OCI-LY3 (cell line): ENCODE measurements around the gene CDK12.

Source experiments
- H2AFZ ChIP-seq: fragments of 200-600, 300-600 bp; shearing (Covaris generic); 2 replicates; pipeline ENCODE4 v1.6.0; 2014; ENCODE audit warnings: antibody characterized with exemption, low read depth, low read length
- H3K27ac ChIP-seq: fragments of 200-600, 300-600 bp; sonication (generic); 2 replicates; pipeline ENCODE4 v1.5.1; 2014; ENCODE audit warnings: mild to moderate bottlenecking, low read length, moderate library complexity, mixed read lengths
- H3K27me3 ChIP-seq: fragments of 200-600, 300-600 bp; sonication (generic); 2 replicates; pipeline ENCODE4 v1.6.1; 2014; ENCODE audit warnings: low read depth, low read length, mixed read lengths
- H3K36me3 ChIP-seq: fragments of 200-600, 300-600 bp; sonication (generic); replicated peaks from 2 replicates; pipeline ENCODE3; 2014; ENCODE audit warnings: low read depth, low read length, mixed read lengths
- H3K4me1 ChIP-seq: fragments of 300-600, 200-600 bp; sonication (generic); 2 replicates; pipeline ENCODE4 v1.6.1; 2014; ENCODE audit warnings: low read length, mixed read lengths
- H3K4me2 ChIP-seq: fragments of 200-600, 300-600 bp; sonication (generic); 2 replicates; pipeline ENCODE4 v1.6.1; 2014; ENCODE audit warnings: low read length, mixed read lengths
- H3K4me3 ChIP-seq: fragments of 300-600, 200-600 bp; sonication (generic); 2 replicates; pipeline ENCODE4 v1.5.1; 2014; ENCODE audit warnings: antibody characterized with exemption, mild to moderate bottlenecking, low read length, moderate library complexity
- H3K79me2 ChIP-seq: fragments of 300-600, 200-600 bp; shearing (Covaris generic); 2 replicates; pipeline ENCODE4 v1.6.1; 2014; ENCODE audit warnings: mild to moderate bottlenecking, low read length, mixed read lengths
- H3K9ac ChIP-seq: fragments of 300-600, 200-600 bp; shearing (Covaris generic); 2 replicates; pipeline ENCODE4 v1.6.0; 2014; ENCODE audit warnings: mild to moderate bottlenecking, low read length, moderate library complexity
- H3K9me3 ChIP-seq: fragments of 200-600, 300-600 bp; shearing (Covaris generic); 2 replicates; pipeline ENCODE4 v1.6.1; 2014; ENCODE audit warnings: low read length, mixed read lengths; ENCODE audit not compliant: insufficient read depth
- H4K20me1 ChIP-seq: fragments of 200-600, 300-600 bp; sonication (generic); 2 replicates; pipeline ENCODE4 v1.6.1; 2016; ENCODE audit warnings: low read length, mixed read lengths; ENCODE audit not compliant: insufficient read depth
- CTCF ChIP-seq: fragments of 200-600, 300-600 bp; sonication (generic); IDR thresholded peaks from 2 replicates; pipeline ENCODE4 v1.5.1; 2014; ENCODE audit warnings: antibody characterized with exemption, low read length, low read depth
- EZH2phosphoT487 ChIP-seq: fragments of 200-600 bp; shearing (Covaris generic); IDR thresholded peaks from 2 replicates; pipeline ENCODE4 v1.6.1; 2018; ENCODE audit warnings: antibody characterized with exemption, mixed run types, low read depth

The CDK12 gene

GRCh38 chr17:39525801-39526506 is 64.7 kb downstream of the CDK12 start:
- Histone ChIP-seq H3K4me1 (peaks cover 4% of the 10 kb centered on the region), H3K9me3 (no peaks in the 10 kb centered on the region), H3K36me3 (peaks cover 47% of the 10 kb centered on the region)

GRCh38 chr17:39527220-39527813 is 66.0 kb downstream of the CDK12 start:
- Histone ChIP-seq H3K36me3 (peaks cover 54% of the 10 kb centered on the region), H3K4me1 (peaks cover 18% of the 10 kb centered on the region), H3K79me2 (peaks cover 3% of the 10 kb centered on the region; the same call in 1 of the 2 replicates), H3K4me2 (no peak overlapping the region), H2AFZ (no peak overlapping the region), H4K20me1 (no peaks in the 10 kb centered on the region), H3K9me3 (no peaks in the 10 kb centered on the region), H3K9ac (no peak overlapping the region), H3K27me3 (no peaks in the 10 kb centered on the region), H3K27ac (no peak overlapping the region), H3K4me3 (no peak overlapping the region)
- peak; percentile 73 for TF ChIP-seq CTCF
- TF ChIP-seq EZH2phosphoT487, result no peak

More at GRCh38 chr17:39525801-39526506, 64.7 kb downstream of the CDK12 start:
- Histone ChIP-seq H3K79me2 (peaks cover 3% of the 10 kb centered on the region; the same call in 1 of the 2 replicates), H3K4me3 (no peak overlapping the region), H4K20me1 (no peaks in the 10 kb centered on the region), H2AFZ (no peak overlapping the region), H3K4me2 (no peak overlapping the region), H3K27ac (no peak overlapping the region), H3K9ac (no peak overlapping the region), H3K27me3 (no peaks in the 10 kb centered on the region)
- TF ChIP-seq EZH2phosphoT487, result no peak
- no peak for TF ChIP-seq CTCF

- H3K4me3 ChIP-seq, result no peak overlapping the region
- no peaks in the 10 kb centered on the region for H4K20me1 ChIP-seq
- no peak for TF ChIP-seq EZH2phosphoT487
- no peak for TF ChIP-seq CTCF
- H3K27ac ChIP-seq, result no peak overlapping the region
- no peak overlapping the region for H3K4me2 ChIP-seq
- H3K9ac ChIP-seq, result no peak overlapping the region
- peaks cover 61% of the 10 kb centered on the region for H3K36me3 ChIP-seq
- no peaks in the 10 kb centered on the region for H3K27me3 ChIP-seq
- H2AFZ ChIP-seq, result no peak overlapping the region
- peaks cover 3% of the 10 kb centered on the region; the same call in 1 of the 2 replicates for H3K79me2 ChIP-seq
- peaks cover 26% of the 10 kb centered on the region for H3K4me1 ChIP-seq
- no peaks in the 10 kb centered on the region for H3K9me3 ChIP-seq
Measured at GRCh38 chr17:39529455-39529854, 68.2 kb downstream of the CDK12 start.

GRCh38 chr17:39530513-39530912 is 69.2 kb downstream of the CDK12 start:
- Histone ChIP-seq H2AFZ (no peak overlapping the region), H3K9ac (no peak overlapping the region), H3K4me1 (peaks cover 26% of the 10 kb centered on the region), H3K27ac (peak overlapping the region; percentile 76; the same call in 1 of the 2 replicates), H3K9me3 (no peaks in the 10 kb centered on the region), H4K20me1 (no peaks in the 10 kb centered on the region), H3K79me2 (peaks cover 3% of the 10 kb centered on the region; the same call in 1 of the 2 replicates), H3K4me2 (no peak overlapping the region), H3K27me3 (no peaks in the 10 kb centered on the region), H3K36me3 (peaks cover 52% of the 10 kb centered on the region), H3K4me3 (no peak overlapping the region)
- TF ChIP-seq CTCF (no peak), EZH2phosphoT487 (no peak)
